H9 (cell line): ENCODE data around the gene MEGF10. TPM values are rescaled to one million over a fixed set of nuclear protein-coding genes. Genes with fewer than 3 reads are reported as not detected.

Source experiments
- DNase-seq: peaks from one replicate; pipeline ENCODE4 v3.0.0-alpha.2; 2017
- H2AFZ ChIP-seq: one replicate; pipeline ENCODE4 v1.6.1; 2013; ENCODE audit warnings: mild to moderate bottlenecking, low read length, control low read depth, moderate library complexity
- H2AK5ac ChIP-seq: 2 replicates; pipeline ENCODE4 v1.6.1; 2013; ENCODE audit warnings: low read length, control low read depth, mixed read lengths; ENCODE audit not compliant: insufficient read length
- H2BK120ac ChIP-seq: one replicate; pipeline ENCODE4 v1.6.1; 2013; ENCODE audit warnings: low read depth, mild to moderate bottlenecking, low read length, control low read depth, inconsistent platforms; ENCODE audit not compliant: poor library complexity, severe bottlenecking
- H2BK12ac ChIP-seq: 2 replicates; pipeline ENCODE4 v1.6.1; 2013; ENCODE audit warnings: low read length, control low read depth, mixed read lengths, low read depth; ENCODE audit not compliant: insufficient read length
- H2BK15ac ChIP-seq: 2 replicates; pipeline ENCODE4 v1.6.1; 2013; ENCODE audit warnings: low read depth, low read length, control low read depth
- H2BK20ac ChIP-seq: one replicate; pipeline ENCODE4 v1.6.1; 2013; ENCODE audit warnings: low read depth, mild to moderate bottlenecking, low read length, control low read depth, inconsistent platforms; ENCODE audit not compliant: poor library complexity, severe bottlenecking
- H2BK5ac ChIP-seq: 2 replicates; pipeline ENCODE4 v1.6.1; 2013; ENCODE audit warnings: low read length, control low read depth, mixed read lengths; ENCODE audit not compliant: insufficient read length
- H3K14ac ChIP-seq: 2 replicates; pipeline ENCODE4 v1.6.1; 2013; ENCODE audit warnings: low read length, control low read depth; ENCODE audit not compliant: insufficient read depth
- H3K18ac ChIP-seq: 2 replicates; pipeline ENCODE4 v1.6.1; 2013; ENCODE audit warnings: low read depth, mild to moderate bottlenecking, mixed read lengths, low read length, control low read depth; ENCODE audit not compliant: insufficient read length
- H3K23ac ChIP-seq: 2 replicates; pipeline ENCODE4 v1.6.1; 2013; ENCODE audit warnings: low read length, control low read depth, mixed read lengths, low read depth; ENCODE audit not compliant: insufficient read length
- H3K23me2 ChIP-seq: 2 replicates; pipeline ENCODE4 v1.6.1; 2013; ENCODE audit warnings: low read depth, mild to moderate bottlenecking, mixed read lengths, low read length, control low read depth; ENCODE audit not compliant: insufficient read length, poor library complexity, severe bottlenecking
- H3K27ac ChIP-seq: 2 replicates; pipeline ENCODE4 v1.5.1; 2013; ENCODE audit warnings: low read length, control low read depth, mixed read lengths, low read depth; ENCODE audit not compliant: insufficient read length
- H3K27me3 ChIP-seq: 2 replicates; pipeline ENCODE4 v1.6.1; 2013; ENCODE audit warnings: low read length, control low read depth, inconsistent platforms; ENCODE audit not compliant: insufficient read depth
- H3K4ac ChIP-seq: 2 replicates; pipeline ENCODE4 v1.6.1; 2013; ENCODE audit warnings: low read depth, mild to moderate bottlenecking, control low read depth, inconsistent platforms, low read length, moderate library complexity
- H3K4me1 ChIP-seq: 2 replicates; pipeline ENCODE4 v1.6.1; 2013; ENCODE audit warnings: low read length, control low read depth, inconsistent platforms; ENCODE audit not compliant: insufficient read depth
- H3K4me2 ChIP-seq: 2 replicates; pipeline ENCODE4 v1.6.1; 2013; ENCODE audit warnings: low read length, control low read depth, mixed read lengths; ENCODE audit not compliant: insufficient read length, insufficient read depth
- H3K56ac ChIP-seq: 2 replicates; pipeline ENCODE4 v1.6.1; 2013; ENCODE audit warnings: low read depth, mild to moderate bottlenecking, mixed read lengths, low read length, control low read depth; ENCODE audit not compliant: insufficient read length
- H3K79me1 ChIP-seq: 2 replicates; pipeline ENCODE4 v1.6.1; 2013; ENCODE audit warnings: low read depth, mild to moderate bottlenecking, moderate library complexity, low read length, control low read depth, inconsistent platforms; ENCODE audit not compliant: insufficient read depth, poor library complexity, severe bottlenecking
- H3K79me2 ChIP-seq: 2 replicates; pipeline ENCODE4 v1.6.1; 2013; ENCODE audit warnings: low read length, control low read depth, inconsistent platforms; ENCODE audit not compliant: insufficient read depth
- H3K9ac ChIP-seq: 2 replicates; pipeline ENCODE4 v1.6.1; 2013; ENCODE audit warnings: low read length, control low read depth, mixed read lengths; ENCODE audit not compliant: insufficient read length; ENCODE audit errors: extremely low read depth
- H3K9me3 ChIP-seq: one replicate; pipeline ENCODE4 v1.6.1; 2013; ENCODE audit warnings: low read depth, low read length, inconsistent platforms; ENCODE audit not compliant: control insufficient read depth
- H3T11ph ChIP-seq: one replicate; pipeline ENCODE4 v1.6.1; 2013; ENCODE audit warnings: mild to moderate bottlenecking, low read length, control low read depth, inconsistent platforms
- H4K20me1 ChIP-seq: one replicate; pipeline ENCODE4 v1.6.1; 2013; ENCODE audit not compliant: control insufficient read depth, insufficient read length, insufficient read depth
- H4K5ac ChIP-seq: 2 replicates; pipeline ENCODE4 v1.6.1; 2013; ENCODE audit warnings: low read depth, mild to moderate bottlenecking, mixed read lengths, low read length, control low read depth; ENCODE audit not compliant: insufficient read length
- H4K8ac ChIP-seq: replicated peaks from 2 replicates; pipeline ENCODE4 v1.6.1; 2013; ENCODE audit warnings: low read length, control low read depth, mixed read lengths, low read depth; ENCODE audit not compliant: insufficient read length
- H4K91ac ChIP-seq: 2 replicates; pipeline ENCODE4 v1.6.1; 2013; ENCODE audit warnings: low read depth, mild to moderate bottlenecking, moderate library complexity, mixed read lengths, low read length, control low read depth; ENCODE audit not compliant: insufficient read length
- H3K27ac Mint-ChIP-seq, 3 experiments: 2 replicates in 2 of 3; 3 replicates in 1 of 3; pipeline ENCODE4 v1.8.0; 2020 to 2021; ENCODE audit warnings: mixed read lengths in 3 of 3, mild to moderate bottlenecking in 1 of 3, moderate library complexity in 1 of 3
- H3K27me3 Mint-ChIP-seq: 2 replicates; pipeline ENCODE4 v1.8.0; 2021; ENCODE audit warnings: low read depth, mild to moderate bottlenecking, moderate library complexity, mixed read lengths
- H3K36me3 Mint-ChIP-seq, 3 experiments: 2 replicates in 2 of 3; 3 replicates in 1 of 3; pipeline ENCODE4 v1.8.0; 2020 to 2021; ENCODE audit warnings: low read depth in 3 of 3, mixed read lengths in 3 of 3; ENCODE audit not compliant: insufficient read depth in 1 of 3
- H3K4me1 Mint-ChIP-seq, 2 experiments: 2 replicates each; pipeline ENCODE4 v1.8.0; 2020; ENCODE audit warnings: mixed read lengths in 2 of 2
- H3K4me3 Mint-ChIP-seq, 2 experiments: 2 replicates in 1 of 2; 3 replicates in 1 of 2; pipeline ENCODE4 v1.8.0; 2020 to 2021; ENCODE audit warnings: mild to moderate bottlenecking in 2 of 2, mixed read lengths in 2 of 2, moderate library complexity in 1 of 2
- H3K9me3 Mint-ChIP-seq, 2 experiments: 2 replicates in 1 of 2; 3 replicates in 1 of 2; pipeline ENCODE4 v1.8.0; 2020; ENCODE audit warnings: mild to moderate bottlenecking in 2 of 2, mixed read lengths in 2 of 2, moderate library complexity in 1 of 2
- CTCF ChIP-seq: fragments of 200-600 bp; sonication (generic); conservative IDR thresholded peaks from 3 replicates; pipeline ENCODE4 v1.8.0; 2021; ENCODE audit warnings: antibody characterized with exemption, mild to moderate bottlenecking
- total RNA-seq: library from RNA; stranded (reverse); gene quantifications from 2 replicates; pipeline ENCODE4 v1.2.1, GENCODE V29; 2021

The MEGF10 gene
- total RNA-seq, 1 experiment from 2014 or later, result 36.5 TPM

GRCh38 chr5:127375124-127375523, 84.5 kb downstream of the MEGF10 start:
- Histone ChIP-seq H3K23me2 (no peaks in the 10 kb centered on the region), H2AK5ac (no peak overlapping the region), H3K79me1 (no peaks in the 10 kb centered on the region), H3K18ac (no peak overlapping the region), H4K91ac (no peak overlapping the region), H4K8ac (no peak overlapping the region), H2BK5ac (no peak overlapping the region), H2BK20ac (no peak overlapping the region), H2AFZ (no peak overlapping the region), H2BK15ac (no peak overlapping the region), H3K4me1 (no peaks in the 10 kb centered on the region), H3K27me3 (no peaks in the 10 kb centered on the region), H3K9me3 (peaks cover 6% of the 10 kb centered on the region), H2BK120ac (no peak overlapping the region), H3K4me2 (no peak overlapping the region), H4K20me1 (no peaks in the 10 kb centered on the region), H3K9ac (no peak overlapping the region), H3K14ac (no peak overlapping the region), H3K56ac (no peak overlapping the region), H3K79me2 (no peaks in the 10 kb centered on the region), H3T11ph (no peak overlapping the region), H3K27ac (no peak overlapping the region), H2BK12ac (no peak overlapping the region), H3K4ac (no peak overlapping the region), H4K5ac (no peak overlapping the region), H3K23ac (no peak overlapping the region)
- H3K27me3 Mint-ChIP-seq, result no peaks in the 10 kb centered on the region
- no peak for DNase-seq
- H3K36me3 Mint-ChIP-seq, result peaks cover 9 to 30% (median 27%) of the 10 kb centered on the region in 3 experiments
- H3K4me3 Mint-ChIP-seq, result no peak overlapping the region
- H3K27ac Mint-ChIP-seq, result no peak overlapping the region
- H3K4me1 Mint-ChIP-seq, result peaks cover 2 to 9% of the 10 kb centered on the region in 2 experiments; a peak in 3 of 4 replicates
- H3K9me3 Mint-ChIP-seq, result peaks cover 3% of the 10 kb centered on the region in 2 experiments; a peak in 2 of 5 replicates
- no peak for TF ChIP-seq CTCF
